Panc1 (cell line): ENCODE results near the gene HMX1. TPM values are rescaled to one million over a fixed set of nuclear protein-coding genes. Genes with fewer than 3 reads are reported as not detected.

ENCODE experiments used
- ATAC-seq: fragments of 200-7000 bp; cut with Tn5 transposase; 2 replicates; pipeline ENCODE4 v1.9.1; 2020; ENCODE audit warnings: mild to moderate bottlenecking, moderate library complexity
- BruUV-seq: library from RNA; stranded (reverse); fragments of 400-500 nt; replicated peaks from 2 replicates; lab custom pipeline; 2021; lab: Mats Ljungman, UMichigan
- CTCF ChIA-PET: fragments of 300-600 bp; sonication (Branson Sonifier 250); formaldehyde crosslinking; loops from one replicate; lab custom pipeline; 2022; ENCODE audit warnings: antibody characterized with exemption; lab: Charles Lee
- POLR2A ChIA-PET: fragments of 300-600 bp; sonication (Branson Sonifier 250); formaldehyde crosslinking; loops from one replicate; lab custom pipeline; 2022; ENCODE audit warnings: antibody characterized with exemption; lab: Charles Lee
- DNase-seq: peaks from one replicate; pipeline ENCODE4 v3.0.0-alpha.2; 2010; ENCODE audit warnings: low read depth, low spot score
- H3K27ac ChIP-seq: 2 replicates; pipeline ENCODE4 v1.5.1; 2011; ENCODE audit warnings: mild to moderate bottlenecking, low read length, inconsistent platforms
- H3K27me3 ChIP-seq: fragments of 200-500 bp; sonication (Bioruptor generic); 2 replicates; pipeline ENCODE4 v1.6.0; 2014; ENCODE audit warnings: low read length, inconsistent platforms; ENCODE audit not compliant: control insufficient read depth, insufficient read depth
- H3K36me3 ChIP-seq: fragments of 200-500 bp; sonication (Bioruptor generic); 2 replicates; pipeline ENCODE4 v1.5.1; 2014; ENCODE audit warnings: inconsistent platforms, mild to moderate bottlenecking, low read length, moderate library complexity; ENCODE audit not compliant: control insufficient read depth, insufficient read depth
- H3K4me1 ChIP-seq: 2 replicates; pipeline ENCODE4 v1.5.1; 2011; ENCODE audit warnings: inconsistent platforms, mild to moderate bottlenecking, low read length, moderate library complexity; ENCODE audit not compliant: control insufficient read depth, insufficient read depth
- H3K4me3 ChIP-seq, 2 experiments: 2 replicates each; pipeline ENCODE4 v1.5.1; 2011 to 2012; ENCODE audit warnings: low read depth in 2 of 2, low read length in 2 of 2, mild to moderate bottlenecking in 2 of 2, inconsistent platforms in 1 of 2, moderate library complexity in 1 of 2
- H3K9me3 ChIP-seq: fragments of 200-500 bp; sonication (Bioruptor generic); 2 replicates; pipeline ENCODE4 v1.5.1; 2014; ENCODE audit warnings: low read depth, mild to moderate bottlenecking, inconsistent platforms, low read length, moderate library complexity; ENCODE audit not compliant: control insufficient read depth, insufficient read depth
- POLR2AphosphoS5 ChIP-seq: IDR thresholded peaks from 2 replicates; pipeline ENCODE4 v1.6.1; 2012; ENCODE audit warnings: mild to moderate bottlenecking, low read depth, low read length, moderate library complexity
- SIN3A ChIP-seq: IDR thresholded peaks from 2 replicates; pipeline ENCODE4 v1.6.1; 2012; ENCODE audit warnings: low read depth, mild to moderate bottlenecking, low read length, moderate library complexity, borderline replicate concordance; ENCODE audit not compliant: insufficient read depth
- TCF7L2 ChIP-seq: IDR thresholded peaks from 2 replicates; pipeline ENCODE4 v1.6.1; 2011; ENCODE audit warnings: mild to moderate bottlenecking, low read depth, low read length, inconsistent platforms
- in situ Hi-C: cut with HindIII; loops from 2 replicates; pipeline ENCODE4 v1.10.0; 2016; ENCODE audit warnings: low sequenced_read_pairs, low pct_unique_long_range_greater_than_20kb
- intact Hi-C: fragments of 100-400 bp; cut with micrococcal nuclease; formaldehyde crosslinking; loops from one replicate; pipeline ENCODE4 v1.10.0; 2022; ENCODE audit not compliant: unreplicated experiment
- total RNA-seq: library from RNA; stranded (reverse); gene quantifications from one replicate; pipeline ENCODE4 v1.2.1, GENCODE V29; 2021; ENCODE audit not compliant: unreplicated experiment
- TF ChIP-seq, protein P1 (sequence below): fragments of 450-650 bp; IDR thresholded peaks from 2 replicates; pipeline ENCODE4 v1.5.1; 2017; ENCODE audit warnings: mild to moderate bottlenecking
- TF ChIP-seq, protein P2 (sequence below), 2 experiments: IDR thresholded peaks; 2 replicates each; pipeline ENCODE4 v1.6.1; 2011 to 2012; ENCODE audit warnings: low read depth in 2 of 2, control low read depth in 1 of 2, low read length in 1 of 2, mild to moderate bottlenecking in 1 of 2, moderate library complexity in 1 of 2; ENCODE audit not compliant: insufficient read depth in 1 of 2

Gene HMX1
- total RNA-seq, 1 experiment from 2014 or later, result not detected

DNA sequence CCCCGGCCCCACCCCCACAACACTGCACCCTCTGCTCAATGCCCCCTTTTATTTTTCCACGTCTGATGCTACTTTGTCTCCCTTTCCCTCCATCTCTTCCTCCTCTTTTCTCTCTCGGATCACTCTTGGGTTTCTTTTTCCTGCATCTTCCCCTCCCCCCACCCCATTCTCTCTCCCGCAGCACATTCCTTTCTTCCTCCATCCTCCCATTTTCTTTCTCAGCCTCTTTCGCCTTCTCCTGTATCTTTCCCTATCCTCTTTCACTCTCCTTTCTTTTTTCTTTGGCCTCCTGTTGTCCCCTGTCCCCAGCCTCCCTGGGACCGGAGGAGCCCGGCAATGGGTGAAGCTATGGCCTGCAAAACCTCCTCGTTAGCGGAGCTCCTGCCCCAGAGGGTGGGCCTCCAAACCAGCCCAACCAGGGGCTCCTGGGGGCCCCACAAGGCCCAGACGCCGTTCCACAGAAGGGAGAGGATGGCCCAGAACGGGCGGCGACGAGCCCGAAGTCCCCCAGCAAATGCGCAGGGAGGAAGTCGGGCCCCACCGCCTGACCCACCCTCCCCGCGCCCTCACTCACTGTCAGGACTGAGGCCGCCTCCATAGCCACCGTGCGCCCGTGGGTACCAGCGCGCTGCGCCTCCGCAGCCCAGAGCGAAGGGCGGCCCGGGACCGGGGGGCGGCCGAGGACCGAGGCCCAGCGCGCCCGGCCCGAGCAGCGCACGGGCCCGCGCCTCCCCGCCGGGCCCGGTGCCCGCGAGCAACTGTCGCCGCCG, 807 bp downstream of the HMX1 start:
- Histone ChIP-seq H3K4me3 (no peak overlapping the region; a peak in 1 of 4 replicates), H3K36me3 (no peaks in the 10 kb centered on the region), H3K27me3 (no peaks in the 10 kb centered on the region; the same call in 1 of the 2 replicates), H3K27ac (no peak overlapping the region), H3K4me1 (no peaks in the 10 kb centered on the region), H3K9me3 (no peaks in the 10 kb centered on the region)
- no TSS peak for BruUV-seq
- no peak for ATAC-seq
- no peak for DNase-seq
- intact Hi-C loops (no loop called here), in situ Hi-C loops (no loop called here)
- ChIA-PET CTCF (no interaction called here), POLR2A (no interaction called here)
- TF ChIP-seq, protein P1, sequence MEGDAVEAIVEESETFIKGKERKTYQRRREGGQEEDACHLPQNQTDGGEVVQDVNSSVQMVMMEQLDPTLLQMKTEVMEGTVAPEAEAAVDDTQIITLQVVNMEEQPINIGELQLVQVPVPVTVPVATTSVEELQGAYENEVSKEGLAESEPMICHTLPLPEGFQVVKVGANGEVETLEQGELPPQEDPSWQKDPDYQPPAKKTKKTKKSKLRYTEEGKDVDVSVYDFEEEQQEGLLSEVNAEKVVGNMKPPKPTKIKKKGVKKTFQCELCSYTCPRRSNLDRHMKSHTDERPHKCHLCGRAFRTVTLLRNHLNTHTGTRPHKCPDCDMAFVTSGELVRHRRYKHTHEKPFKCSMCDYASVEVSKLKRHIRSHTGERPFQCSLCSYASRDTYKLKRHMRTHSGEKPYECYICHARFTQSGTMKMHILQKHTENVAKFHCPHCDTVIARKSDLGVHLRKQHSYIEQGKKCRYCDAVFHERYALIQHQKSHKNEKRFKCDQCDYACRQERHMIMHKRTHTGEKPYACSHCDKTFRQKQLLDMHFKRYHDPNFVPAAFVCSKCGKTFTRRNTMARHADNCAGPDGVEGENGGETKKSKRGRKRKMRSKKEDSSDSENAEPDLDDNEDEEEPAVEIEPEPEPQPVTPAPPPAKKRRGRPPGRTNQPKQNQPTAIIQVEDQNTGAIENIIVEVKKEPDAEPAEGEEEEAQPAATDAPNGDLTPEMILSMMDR, result no peak
- TF ChIP-seq TCF7L2 (no peak), POLR2AphosphoS5 (no peak), SIN3A (no peak)
- TF ChIP-seq, protein P2, sequence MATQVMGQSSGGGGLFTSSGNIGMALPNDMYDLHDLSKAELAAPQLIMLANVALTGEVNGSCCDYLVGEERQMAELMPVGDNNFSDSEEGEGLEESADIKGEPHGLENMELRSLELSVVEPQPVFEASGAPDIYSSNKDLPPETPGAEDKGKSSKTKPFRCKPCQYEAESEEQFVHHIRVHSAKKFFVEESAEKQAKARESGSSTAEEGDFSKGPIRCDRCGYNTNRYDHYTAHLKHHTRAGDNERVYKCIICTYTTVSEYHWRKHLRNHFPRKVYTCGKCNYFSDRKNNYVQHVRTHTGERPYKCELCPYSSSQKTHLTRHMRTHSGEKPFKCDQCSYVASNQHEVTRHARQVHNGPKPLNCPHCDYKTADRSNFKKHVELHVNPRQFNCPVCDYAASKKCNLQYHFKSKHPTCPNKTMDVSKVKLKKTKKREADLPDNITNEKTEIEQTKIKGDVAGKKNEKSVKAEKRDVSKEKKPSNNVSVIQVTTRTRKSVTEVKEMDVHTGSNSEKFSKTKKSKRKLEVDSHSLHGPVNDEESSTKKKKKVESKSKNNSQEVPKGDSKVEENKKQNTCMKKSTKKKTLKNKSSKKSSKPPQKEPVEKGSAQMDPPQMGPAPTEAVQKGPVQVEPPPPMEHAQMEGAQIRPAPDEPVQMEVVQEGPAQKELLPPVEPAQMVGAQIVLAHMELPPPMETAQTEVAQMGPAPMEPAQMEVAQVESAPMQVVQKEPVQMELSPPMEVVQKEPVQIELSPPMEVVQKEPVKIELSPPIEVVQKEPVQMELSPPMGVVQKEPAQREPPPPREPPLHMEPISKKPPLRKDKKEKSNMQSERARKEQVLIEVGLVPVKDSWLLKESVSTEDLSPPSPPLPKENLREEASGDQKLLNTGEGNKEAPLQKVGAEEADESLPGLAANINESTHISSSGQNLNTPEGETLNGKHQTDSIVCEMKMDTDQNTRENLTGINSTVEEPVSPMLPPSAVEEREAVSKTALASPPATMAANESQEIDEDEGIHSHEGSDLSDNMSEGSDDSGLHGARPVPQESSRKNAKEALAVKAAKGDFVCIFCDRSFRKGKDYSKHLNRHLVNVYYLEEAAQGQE (IDR thresholded peaks at IDR 0.05; ENCODE audit: insufficient read depth in 1 of 2, low read depth in 2 of 2, low read length in 1 of 2), result no peak

GRCh38 chr4:8869898-8870646, 1.6 kb downstream of the HMX1 start:
- TF ChIP-seq SIN3A, result no peak
- no peak for TF ChIP-seq TCF7L2
- TF ChIP-seq, protein P2 (IDR thresholded peaks at IDR 0.05; ENCODE audit: insufficient read depth in 1 of 2, low read depth in 2 of 2, low read length in 1 of 2), result no peak
- TF ChIP-seq, protein P1, result no peak
- TF ChIP-seq POLR2AphosphoS5, result no peak
- no TSS peak for BruUV-seq
- ATAC-seq (no peak), DNase-seq (no peak)
- Histone ChIP-seq H3K27ac (no peak overlapping the region), H3K27me3 (no peaks in the 10 kb centered on the region; the same call in 1 of the 2 replicates), H3K4me3 (no peak overlapping the region), H3K9me3 (no peaks in the 10 kb centered on the region), H3K4me1 (no peaks in the 10 kb centered on the region), H3K36me3 (no peaks in the 10 kb centered on the region)
- POLR2A ChIA-PET, result no interaction called here
- intact Hi-C loops (no loop called here), in situ Hi-C loops (no loop called here)
- CTCF ChIA-PET, result no interaction called here
